GM23338 (cell line): ENCODE results near the gene UBE2G2. TPM values are rescaled to one million over a fixed set of nuclear protein-coding genes. Genes with fewer than 3 reads are reported as not detected.

Source experiments
- ATAC-seq: fragments of 200-7000 bp; cut with Tn5 transposase; 3 replicates; pipeline ENCODE4 v1.9.1; 2020
- DNase-seq: peaks from one replicate; pipeline ENCODE4 v3.0.0-alpha.2; 2015; ENCODE audit warnings: low spot score
- H2AFZ ChIP-seq: fragments of 200-600 bp; sonication (generic); 2 replicates; pipeline ENCODE4 v1.8.0; 2016; ENCODE audit warnings: antibody characterized with exemption, mild to moderate bottlenecking, moderate library complexity
- H3F3A ChIP-seq: fragments of 200-600 bp; sonication (generic); replicated peaks from 2 replicates; pipeline ENCODE4 v1.8.0; 2017; ENCODE audit warnings: antibody characterized with exemption, mixed run types, low read depth
- H3K27ac ChIP-seq: fragments of 200-600 bp; sonication (generic); 2 replicates; pipeline ENCODE4 v1.6.1; 2016; ENCODE audit warnings: low read depth
- H3K27me3 ChIP-seq: fragments of 200-600 bp; sonication (generic); 2 replicates; pipeline ENCODE4 v1.8.0; 2016; ENCODE audit warnings: mild to moderate bottlenecking, mixed run types, moderate library complexity; ENCODE audit not compliant: insufficient read depth
- H3K36me3 ChIP-seq: fragments of 200-600 bp; sonication (generic); 2 replicates; pipeline ENCODE4 v1.8.0; 2016; ENCODE audit warnings: mild to moderate bottlenecking; ENCODE audit not compliant: insufficient read depth
- H3K4me1 ChIP-seq: fragments of 200-600 bp; sonication (generic); 2 replicates; pipeline ENCODE4 v1.8.0; 2016; ENCODE audit warnings: mild to moderate bottlenecking, moderate library complexity; ENCODE audit not compliant: insufficient read depth
- H3K4me2 ChIP-seq: fragments of 200-600 bp; sonication (generic); 2 replicates; pipeline ENCODE4 v1.7.1; 2017; ENCODE audit warnings: mixed run types
- H3K4me3 ChIP-seq: fragments of 200-600 bp; sonication (generic); 2 replicates; pipeline ENCODE4 v1.6.1; 2016; ENCODE audit warnings: mixed run types
- H3K79me2 ChIP-seq: fragments of 200-600 bp; sonication (generic); replicated peaks from 2 replicates; pipeline ENCODE4 v1.8.0; 2017; ENCODE audit warnings: mild to moderate bottlenecking; ENCODE audit not compliant: insufficient read depth
- H3K9me2 ChIP-seq: fragments of 200-600 bp; sonication (generic); 2 replicates; pipeline ENCODE4 v1.8.0; 2017; ENCODE audit not compliant: insufficient read depth
- H4K20me1 ChIP-seq: fragments of 200-600 bp; sonication (generic); replicated peaks from 2 replicates; pipeline ENCODE4 v1.8.0; 2017; ENCODE audit warnings: mild to moderate bottlenecking; ENCODE audit not compliant: insufficient read depth
- H3K27ac Mint-ChIP-seq: 2 replicates; pipeline ENCODE4 v1.8.0; 2020; ENCODE audit warnings: inconsistent platforms, mild to moderate bottlenecking, moderate library complexity, mixed read lengths
- H3K27me3 Mint-ChIP-seq: 3 replicates; pipeline ENCODE4 v1.8.0; 2022; ENCODE audit warnings: low read depth, mild to moderate bottlenecking, moderate library complexity, mixed read lengths, inconsistent platforms; ENCODE audit not compliant: insufficient read depth, poor library complexity
- H3K36me3 Mint-ChIP-seq: 3 replicates; pipeline ENCODE4 v1.8.0; 2021; ENCODE audit warnings: low read depth, mild to moderate bottlenecking, inconsistent platforms, moderate library complexity, mixed read lengths
- H3K4me1 Mint-ChIP-seq: 3 replicates; pipeline ENCODE4 v1.8.0; 2020; ENCODE audit warnings: mild to moderate bottlenecking, inconsistent platforms, mixed read lengths
- H3K4me3 Mint-ChIP-seq: 3 replicates; pipeline ENCODE4 v1.8.0; 2021; ENCODE audit warnings: moderate library complexity, mild to moderate bottlenecking, inconsistent platforms, mixed read lengths
- H3K9me3 Mint-ChIP-seq: 3 replicates; pipeline ENCODE4 v1.8.0; 2020; ENCODE audit warnings: moderate library complexity, mild to moderate bottlenecking, inconsistent platforms, mixed read lengths
- CREB1 ChIP-seq: fragments of 250-450 bp; sonication (Bioruptor Pico); IDR thresholded peaks from 2 replicates; pipeline ENCODE4 v1.5.0; 2020; ENCODE audit warnings: low read depth, mild to moderate bottlenecking, moderate library complexity
- EZH2 ChIP-seq: fragments of 200-600 bp; sonication (generic); IDR thresholded peaks from one replicate; pipeline ENCODE4 v1.8.0; 2017; ENCODE audit warnings: antibody characterized with exemption, mild to moderate bottlenecking, low read depth; ENCODE audit not compliant: unreplicated experiment
- EZH2phosphoT487 ChIP-seq: fragments of 200-600 bp; sonication (generic); IDR thresholded peaks from one replicate; pipeline ENCODE4 v1.8.1; 2018; ENCODE audit warnings: antibody characterized with exemption; ENCODE audit not compliant: unreplicated experiment
- JUNB ChIP-seq: IDR thresholded peaks from one replicate; pipeline ENCODE4 v1.6.1; 2016; ENCODE audit warnings: antibody characterized with exemption; ENCODE audit not compliant: unreplicated experiment
- NANOG ChIP-seq: IDR thresholded peaks from 2 replicates; pipeline ENCODE4 v1.6.1; 2016; ENCODE audit warnings: antibody characterized with exemption, borderline replicate concordance
- POLR2AphosphoS5 ChIP-seq: IDR thresholded peaks from 2 replicates; pipeline ENCODE4 v1.6.1; 2016; ENCODE audit warnings: antibody characterized with exemption, low read depth
- REST ChIP-seq: IDR thresholded peaks from one replicate; pipeline ENCODE4 v1.6.1; 2018; ENCODE audit warnings: antibody characterized with exemption; ENCODE audit not compliant: unreplicated experiment
- STAT1 ChIP-seq: IDR thresholded peaks from one replicate; pipeline ENCODE4 v1.6.1; 2016; ENCODE audit warnings: antibody characterized with exemption; ENCODE audit not compliant: unreplicated experiment
- ZNF114 ChIP-seq: fragments of 250-450 bp; sonication (Bioruptor Pico); IDR thresholded peaks from 2 replicates; pipeline ENCODE4 v1.5.0; 2020; ENCODE audit warnings: mild to moderate bottlenecking, moderate library complexity
- ZNF331 ChIP-seq: fragments of 250-450 bp; sonication (Bioruptor Pico); IDR thresholded peaks from 2 replicates; pipeline ENCODE4 v1.5.0; 2020; ENCODE audit warnings: low read depth, mild to moderate bottlenecking, moderate library complexity
- ZNF462 ChIP-seq: fragments of 250-450 bp; sonication (Bioruptor Pico); IDR thresholded peaks from 2 replicates; pipeline ENCODE4 v1.5.0; 2020; ENCODE audit warnings: mild to moderate bottlenecking, moderate library complexity
- polyA plus RNA-seq: library from polyadenylated mRNA; unstranded; fragments of >200 nt; fragmentation: Nextera tagmentation; extraction: Ambion mirVana; gene quantifications from 2 replicates; pipeline ENCODE4 v1.2.1, GENCODE V29; 2016
- total RNA-seq: library from RNA; depleted of rRNA; stranded (reverse); fragments of >200 nt; shearing (Covaris generic); gene quantifications from 2 replicates; pipeline ENCODE4 v1.2.3, GENCODE V29; 2014
- TF ChIP-seq, protein P1 (sequence below), 2 experiments: fragments of 200-600 bp in 1 of 2; sonication (generic) in 1 of 2; conservative IDR thresholded peaks; 2 replicates each; pipeline versions ENCODE4 v1.5.1 to v1.6.1; 2016 to 2017; ENCODE audit warnings: antibody characterized with exemption in 2 of 2, low read depth in 2 of 2, mild to moderate bottlenecking in 2 of 2, moderate library complexity in 1 of 2
- TF ChIP-seq, protein P2 (sequence below): IDR thresholded peaks from 2 replicates; pipeline ENCODE4 v1.6.1; 2016; ENCODE audit warnings: antibody characterized with exemption

UBE2G2 gene
- total and polyA plus RNA-seq, 2 experiments from 2014 or later: 66.4 to 100 TPM

- Mint-ChIP-seq H3K9me3 (no peaks in the 10 kb centered on the region), H3K27ac (peak overlapping the region; percentile 48), H3K36me3 (peaks cover 48% of the 10 kb centered on the region), H3K4me1 (no peaks in the 10 kb centered on the region), H3K4me3 (no peak overlapping the region), H3K27me3 (no peaks in the 10 kb centered on the region)
- H3K79me2 ChIP-seq: peaks cover 69% of the 10 kb centered on the region
- ATAC-seq: no peak
- H3F3A ChIP-seq: no peaks in the 10 kb centered on the region; the same call in 1 of the 2 replicates
- peaks cover 22% of the 10 kb centered on the region for H4K20me1 ChIP-seq
- H3K27ac ChIP-seq: no peak overlapping the region
- TF ChIP-seq, protein P1, sequence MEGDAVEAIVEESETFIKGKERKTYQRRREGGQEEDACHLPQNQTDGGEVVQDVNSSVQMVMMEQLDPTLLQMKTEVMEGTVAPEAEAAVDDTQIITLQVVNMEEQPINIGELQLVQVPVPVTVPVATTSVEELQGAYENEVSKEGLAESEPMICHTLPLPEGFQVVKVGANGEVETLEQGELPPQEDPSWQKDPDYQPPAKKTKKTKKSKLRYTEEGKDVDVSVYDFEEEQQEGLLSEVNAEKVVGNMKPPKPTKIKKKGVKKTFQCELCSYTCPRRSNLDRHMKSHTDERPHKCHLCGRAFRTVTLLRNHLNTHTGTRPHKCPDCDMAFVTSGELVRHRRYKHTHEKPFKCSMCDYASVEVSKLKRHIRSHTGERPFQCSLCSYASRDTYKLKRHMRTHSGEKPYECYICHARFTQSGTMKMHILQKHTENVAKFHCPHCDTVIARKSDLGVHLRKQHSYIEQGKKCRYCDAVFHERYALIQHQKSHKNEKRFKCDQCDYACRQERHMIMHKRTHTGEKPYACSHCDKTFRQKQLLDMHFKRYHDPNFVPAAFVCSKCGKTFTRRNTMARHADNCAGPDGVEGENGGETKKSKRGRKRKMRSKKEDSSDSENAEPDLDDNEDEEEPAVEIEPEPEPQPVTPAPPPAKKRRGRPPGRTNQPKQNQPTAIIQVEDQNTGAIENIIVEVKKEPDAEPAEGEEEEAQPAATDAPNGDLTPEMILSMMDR (conservative IDR thresholded peaks at IDR 0.05; ENCODE audit: low read depth in 2 of 2): no peak
- no peak for TF ChIP-seq EZH2
- TF ChIP-seq ZNF462 (CRISPR knock-in tag): no peak
- no peak for TF ChIP-seq JUNB
- no peak for TF ChIP-seq REST
- no peak for TF ChIP-seq POLR2AphosphoS5
- no peak for TF ChIP-seq ZNF331 (CRISPR knock-in tag)
- TF ChIP-seq, protein P2, sequence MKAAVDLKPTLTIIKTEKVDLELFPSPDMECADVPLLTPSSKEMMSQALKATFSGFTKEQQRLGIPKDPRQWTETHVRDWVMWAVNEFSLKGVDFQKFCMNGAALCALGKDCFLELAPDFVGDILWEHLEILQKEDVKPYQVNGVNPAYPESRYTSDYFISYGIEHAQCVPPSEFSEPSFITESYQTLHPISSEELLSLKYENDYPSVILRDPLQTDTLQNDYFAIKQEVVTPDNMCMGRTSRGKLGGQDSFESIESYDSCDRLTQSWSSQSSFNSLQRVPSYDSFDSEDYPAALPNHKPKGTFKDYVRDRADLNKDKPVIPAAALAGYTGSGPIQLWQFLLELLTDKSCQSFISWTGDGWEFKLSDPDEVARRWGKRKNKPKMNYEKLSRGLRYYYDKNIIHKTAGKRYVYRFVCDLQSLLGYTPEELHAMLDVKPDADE: no peak
- no peak for TF ChIP-seq CREB1 (CRISPR knock-in tag)
- TF ChIP-seq NANOG: no peak
- no peak for TF ChIP-seq STAT1
- no peak for TF ChIP-seq EZH2phosphoT487
- no peak for TF ChIP-seq ZNF114 (CRISPR knock-in tag)
- no peak for DNase-seq
- no peaks in the 10 kb centered on the region for H3K9me2 ChIP-seq
- peaks cover 28% of the 10 kb centered on the region for H3K36me3 ChIP-seq
- H3K4me3 ChIP-seq: no peak overlapping the region
- no peak overlapping the region for H3K4me2 ChIP-seq
- H3K4me1 ChIP-seq: no peaks in the 10 kb centered on the region
- no peak overlapping the region for H2AFZ ChIP-seq
- no peaks in the 10 kb centered on the region for H3K27me3 ChIP-seq
These were observed 23.1 kb downstream of the UBE2G2 start for GRCh38 chr21:44778499-44778911.
